Activated gamma-delta T cell treated with anti-CD3 and anti-CD28 coated beads, Interleukin-2, amount 50 U/mL, for 16 hours (primary cell): Measurements from ENCODE around the gene RGCC.

Experiments used
- DNase-seq: peaks from one replicate; pipeline ENCODE4 v3.0.0-alpha.2; 2020; ENCODE audit warnings: low read depth

The RGCC gene

DNA sequence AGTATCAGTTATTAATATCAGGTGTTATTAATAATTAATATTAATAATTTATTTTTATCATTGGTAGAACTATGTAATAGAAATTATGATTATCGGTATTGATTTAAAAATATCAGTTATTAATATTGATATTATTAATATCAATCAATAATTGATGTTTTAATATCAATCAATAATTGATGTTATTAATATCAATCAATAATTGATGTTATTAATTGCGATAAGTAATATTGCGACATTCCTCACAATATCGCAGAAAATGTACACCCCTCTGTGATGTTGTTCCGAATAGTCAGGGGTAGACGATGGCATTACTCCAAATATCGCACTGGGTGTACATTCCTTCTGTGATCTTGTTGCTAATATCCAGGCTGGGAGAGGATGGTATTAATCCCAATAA, 3.7 kb upstream of the RGCC start:
- no peak for DNase-seq

DNA sequence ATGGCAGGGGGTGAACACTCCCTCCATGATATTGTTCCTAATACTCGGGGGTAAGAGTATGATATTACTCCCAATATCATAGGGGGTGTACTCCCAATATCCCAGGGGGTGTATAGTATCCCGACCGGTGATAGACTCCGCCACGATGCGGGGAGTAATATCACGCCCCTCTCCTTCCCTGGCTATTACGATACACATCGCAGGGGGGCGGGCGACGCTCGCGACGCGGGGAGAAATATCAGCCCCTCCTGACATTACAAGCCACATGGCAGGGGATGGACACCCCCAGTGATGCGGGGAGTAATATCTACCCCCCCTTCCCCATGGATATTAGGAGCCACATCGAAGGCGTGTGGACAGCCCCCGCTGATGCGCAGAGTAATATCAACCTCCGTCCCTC, 3.2 kb upstream of the RGCC start:
- DNase-seq = no peak

DNA sequence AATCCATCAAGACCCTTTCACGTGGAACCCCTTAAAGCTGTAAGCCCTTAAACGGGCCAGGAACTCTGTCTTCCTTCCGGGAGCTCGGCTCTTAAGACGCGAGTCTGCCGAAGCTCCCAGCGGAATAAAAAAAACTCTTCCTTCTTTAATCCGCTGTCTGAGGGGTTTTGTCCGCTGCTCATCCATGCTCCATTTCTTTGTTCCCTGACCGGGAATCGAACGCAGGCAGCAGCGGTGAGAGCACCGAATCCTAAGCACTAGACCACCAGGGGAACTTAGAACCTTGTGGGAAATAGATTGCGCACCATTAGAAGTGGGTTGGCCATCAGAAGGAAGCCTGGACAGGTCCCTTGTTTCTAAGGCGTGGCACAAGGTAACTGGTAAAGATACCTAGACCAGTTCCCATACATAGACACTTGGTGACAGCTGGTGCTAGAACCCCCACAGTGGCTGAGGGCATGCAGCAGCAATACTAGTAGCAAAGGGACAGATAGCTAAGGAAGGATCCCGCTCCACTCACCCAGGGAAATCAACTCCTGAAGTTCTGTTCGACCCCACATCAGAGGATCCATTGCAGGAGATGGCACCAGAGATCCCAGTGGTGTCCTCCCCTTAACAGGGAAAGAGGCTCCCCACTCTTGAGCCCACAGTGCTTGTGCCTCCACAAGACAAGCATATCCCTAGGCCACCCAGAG, 1.5 kb upstream of the RGCC start:
- no peak for DNase-seq

DNA sequence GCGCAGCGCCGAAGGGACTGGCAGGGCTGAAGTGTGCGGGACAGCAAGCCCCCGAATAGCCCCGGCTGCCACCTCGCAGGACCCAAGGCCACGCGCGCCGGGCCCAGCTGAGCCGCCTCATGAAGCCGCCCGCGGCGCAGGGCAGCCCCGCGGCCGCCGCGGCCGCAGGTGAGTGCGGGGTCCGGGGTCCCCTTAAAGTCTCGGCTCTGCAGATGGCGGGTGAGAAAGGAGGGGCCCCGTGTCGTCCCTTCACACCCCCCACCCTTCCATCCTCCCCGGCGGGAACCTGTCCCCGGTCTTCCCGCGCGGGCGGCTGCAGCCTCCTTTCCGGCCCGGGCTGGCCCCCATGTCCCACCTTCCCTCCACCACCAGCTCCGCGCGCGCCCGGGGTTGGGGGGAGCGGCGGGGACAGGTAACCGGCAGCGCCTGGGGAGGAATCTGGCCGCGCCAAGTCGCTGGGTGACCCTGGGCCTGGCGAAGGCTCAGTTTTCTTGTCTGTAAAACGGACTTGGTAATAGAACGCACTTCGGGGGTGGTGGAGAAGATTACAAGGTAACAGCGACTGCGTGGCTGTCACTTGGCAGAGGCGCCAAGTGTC, 338 bp downstream of the RGCC start:
- DNase-seq = no peak

DNA sequence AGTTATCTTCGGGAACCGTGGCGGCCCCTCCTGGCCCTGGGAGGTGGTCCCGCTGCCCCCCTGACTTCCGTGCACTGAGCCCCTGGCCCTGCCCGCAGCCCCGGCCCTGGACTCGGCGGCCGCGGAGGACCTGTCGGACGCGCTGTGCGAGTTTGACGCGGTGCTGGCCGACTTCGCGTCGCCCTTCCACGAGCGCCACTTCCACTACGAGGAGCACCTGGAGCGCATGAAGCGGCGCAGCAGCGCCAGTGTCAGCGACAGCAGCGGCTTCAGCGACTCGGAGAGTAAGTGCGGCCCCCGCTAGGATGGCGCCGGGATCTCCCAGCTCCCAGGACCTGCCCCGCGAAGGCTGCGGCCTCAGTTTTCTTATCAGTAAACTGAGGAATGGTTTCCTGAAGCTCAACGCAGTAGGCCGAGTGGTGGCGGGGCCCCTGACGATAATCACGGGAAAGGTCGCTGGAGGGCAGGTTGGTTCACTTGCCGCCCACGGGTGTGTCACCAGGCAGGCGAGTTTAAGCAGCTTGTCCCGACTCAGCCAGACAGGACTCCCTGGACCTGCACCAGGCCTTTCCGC, 924 bp downstream of the RGCC start:
- DNase-seq = no peak

DNA sequence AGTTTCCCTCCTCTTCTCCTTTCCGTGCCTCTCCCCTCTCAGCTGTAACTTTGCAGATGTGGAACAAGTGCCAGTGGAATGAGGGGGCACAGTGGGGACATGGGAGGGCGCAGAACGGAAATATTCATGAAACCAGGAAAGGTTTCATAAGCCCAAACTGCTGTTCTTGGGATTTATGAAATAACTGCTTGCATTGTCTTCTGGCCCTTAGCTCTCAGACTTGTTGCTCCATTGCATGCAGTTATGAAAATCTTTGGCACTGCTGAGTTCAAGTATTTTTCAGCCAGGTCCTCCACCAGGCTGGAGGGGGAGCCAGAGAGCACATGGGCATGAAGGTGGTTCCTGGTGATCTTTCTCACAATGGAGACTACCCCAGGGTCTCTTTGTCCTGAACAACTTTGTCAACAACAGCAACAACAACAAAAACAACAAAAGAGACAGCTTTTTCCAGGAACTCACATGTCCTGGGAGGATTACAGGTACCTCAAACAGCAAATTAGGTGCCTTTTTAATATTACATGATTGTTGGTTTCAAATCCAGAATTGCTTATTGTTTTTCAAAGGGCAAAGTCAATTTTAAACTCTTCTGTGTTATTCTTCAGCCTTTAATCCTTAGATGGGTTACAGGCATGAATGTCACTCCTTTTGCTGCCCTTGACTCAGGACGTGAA, 1.5 kb downstream of the RGCC start:
- no peak for DNase-seq

DNA sequence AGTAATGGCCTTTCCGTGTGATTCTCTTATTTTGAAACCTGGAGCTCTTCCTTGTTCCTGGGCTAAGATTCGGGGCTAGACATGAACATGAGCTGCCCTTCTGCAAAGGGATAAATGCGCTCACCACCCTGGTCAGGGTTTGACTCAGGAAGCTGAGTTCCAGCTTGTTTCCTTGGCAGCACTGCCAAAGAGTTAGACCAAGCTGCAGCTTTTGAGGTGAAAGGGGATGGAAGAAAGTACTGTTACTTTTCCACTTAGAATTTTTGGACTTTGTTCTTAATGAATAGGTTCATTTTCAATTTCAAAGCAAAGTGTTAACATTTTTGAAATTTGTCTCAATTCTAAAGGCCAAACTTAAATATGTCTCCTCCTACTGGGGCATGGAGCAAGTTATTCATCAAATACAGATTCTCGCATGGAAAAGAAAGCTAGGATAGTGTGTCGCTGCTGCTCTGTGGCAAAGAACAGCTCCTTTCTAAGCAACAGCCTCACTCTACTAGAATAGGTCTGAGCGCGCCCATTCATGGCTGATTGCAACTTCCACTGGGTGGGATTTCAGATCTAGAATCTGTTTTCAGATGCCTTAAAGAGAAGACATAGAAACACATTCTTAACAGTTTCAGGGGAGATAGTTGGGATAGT, 2.2 kb downstream of the RGCC start:
- DNase-seq = no peak

DNA sequence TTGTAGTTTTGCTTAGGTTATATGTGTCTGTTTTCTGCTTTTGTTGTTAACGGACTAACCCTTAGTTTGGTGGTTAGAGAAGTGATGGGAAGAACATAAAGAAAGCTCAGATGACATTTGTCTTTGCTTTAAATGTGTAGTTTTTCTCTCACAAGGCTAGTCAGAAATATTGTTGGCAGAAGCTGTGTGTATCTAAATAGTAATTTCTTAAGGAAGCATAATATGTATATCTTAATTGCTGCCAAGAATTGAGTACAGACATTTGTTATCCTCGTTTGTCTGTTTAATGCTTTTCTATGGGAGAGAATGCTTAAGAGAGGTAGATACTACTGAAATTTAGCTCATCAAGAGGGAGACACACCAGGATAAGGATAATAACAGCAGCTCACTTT, 2.7 kb downstream of the RGCC start:
- no peak for DNase-seq

DNA sequence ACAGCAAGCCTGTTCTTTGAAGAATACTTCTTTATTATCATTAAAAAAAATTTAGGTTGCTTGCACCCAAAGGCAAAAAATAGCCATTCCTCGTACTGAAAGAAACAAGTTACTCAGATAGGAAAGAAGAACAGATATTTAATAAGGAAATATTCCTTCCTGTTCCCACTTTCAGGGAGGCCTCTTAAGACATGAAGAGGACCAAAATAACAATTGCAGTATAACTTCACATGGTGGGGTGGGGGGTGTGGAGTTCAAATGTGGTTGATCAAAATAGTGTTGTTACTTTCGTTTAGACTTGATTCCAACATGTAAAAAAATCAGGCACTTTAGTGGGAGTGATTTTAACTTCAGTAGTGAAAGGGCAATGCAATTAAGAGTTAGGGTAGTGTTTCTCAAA, 3.6 kb downstream of the RGCC start:
- DNase-seq = no peak

DNA sequence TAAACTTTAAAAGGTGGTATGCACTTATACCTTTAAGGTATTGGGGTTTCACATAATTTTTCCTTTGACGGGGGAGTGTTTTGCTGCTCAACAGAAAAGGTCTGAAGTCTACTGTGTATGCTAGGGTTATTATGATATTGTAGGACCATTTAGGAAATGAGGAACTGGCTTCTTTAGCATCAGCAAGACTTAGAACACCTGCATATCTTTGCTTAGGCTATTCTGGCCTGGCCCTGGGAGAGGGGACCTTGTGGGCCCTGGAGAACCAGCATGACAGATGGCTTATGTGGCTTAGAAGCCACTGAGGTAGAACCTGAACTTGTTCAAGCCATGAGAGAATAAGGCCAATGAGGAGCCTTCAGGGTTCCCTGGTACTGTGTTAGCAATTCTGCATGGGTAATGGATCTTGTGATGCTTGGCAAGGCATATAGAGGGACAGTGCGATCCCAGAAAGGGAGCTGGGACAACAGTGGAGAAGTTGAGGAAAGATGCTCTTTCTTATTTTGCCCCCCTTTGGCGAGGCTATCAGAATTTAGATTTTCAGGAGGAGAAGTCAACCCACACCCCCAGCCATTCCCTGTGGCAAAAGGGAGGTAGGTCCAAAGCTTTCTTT, 4.3 kb downstream of the RGCC start:
- DNase-seq = no peak

DNA sequence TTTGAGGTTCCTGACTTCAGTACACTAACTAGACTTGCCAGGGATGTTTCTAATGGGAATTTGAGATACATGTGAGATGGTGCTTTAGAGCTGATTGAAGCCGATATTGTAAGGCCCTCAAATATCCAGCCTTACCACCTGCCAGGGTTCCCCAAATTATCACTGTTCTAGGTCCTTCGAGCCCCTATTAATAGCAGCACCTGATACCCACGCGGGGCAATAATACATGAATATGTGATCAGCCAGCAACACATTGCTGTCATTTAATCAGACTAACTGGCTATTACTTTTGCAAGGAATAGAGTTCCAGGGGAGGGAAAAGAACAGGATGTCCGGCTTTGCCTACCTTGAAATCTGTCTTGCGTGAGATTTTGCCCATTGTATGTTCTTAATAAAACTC, 5.1 kb downstream of the RGCC start:
- no peak for DNase-seq

DNA sequence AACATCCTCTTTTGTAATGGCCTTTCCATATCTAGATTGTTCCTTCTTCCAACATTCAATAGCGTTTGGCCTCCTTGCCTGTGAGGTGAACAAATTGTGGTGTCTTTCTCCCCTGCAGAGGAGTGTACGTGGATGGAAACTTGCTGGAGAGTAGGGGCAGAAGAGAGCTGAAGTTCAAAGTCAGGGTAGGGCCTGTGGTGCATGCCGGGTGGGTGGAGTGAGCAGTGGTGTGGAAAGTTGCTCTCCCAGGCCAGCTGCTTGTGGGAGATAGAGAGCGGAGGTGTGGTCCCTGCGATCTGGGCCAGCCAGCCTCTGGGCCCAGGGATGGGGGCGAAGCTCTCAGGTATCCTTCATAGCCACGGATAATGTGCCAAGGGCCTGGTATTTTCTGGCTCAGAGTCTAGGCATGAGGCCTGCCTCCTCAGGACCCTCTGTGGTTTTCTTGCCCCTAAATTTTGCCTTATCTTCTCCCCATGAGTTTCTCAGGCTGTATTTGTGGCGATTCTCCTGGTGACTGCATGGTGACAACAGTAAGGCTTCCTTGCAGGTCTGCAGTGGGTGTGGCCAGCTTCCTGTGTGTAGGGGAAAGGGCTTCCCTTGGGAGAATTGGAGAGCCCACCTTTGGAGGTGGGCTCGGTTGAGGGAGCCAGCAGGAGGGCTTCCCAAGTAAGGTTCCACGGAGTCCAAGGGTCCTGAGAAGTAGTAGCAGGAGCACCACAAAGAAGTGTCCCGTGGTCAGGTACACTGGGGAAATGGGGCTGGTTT, 6.7 kb downstream of the RGCC start:
- DNase-seq = no peak

DNA sequence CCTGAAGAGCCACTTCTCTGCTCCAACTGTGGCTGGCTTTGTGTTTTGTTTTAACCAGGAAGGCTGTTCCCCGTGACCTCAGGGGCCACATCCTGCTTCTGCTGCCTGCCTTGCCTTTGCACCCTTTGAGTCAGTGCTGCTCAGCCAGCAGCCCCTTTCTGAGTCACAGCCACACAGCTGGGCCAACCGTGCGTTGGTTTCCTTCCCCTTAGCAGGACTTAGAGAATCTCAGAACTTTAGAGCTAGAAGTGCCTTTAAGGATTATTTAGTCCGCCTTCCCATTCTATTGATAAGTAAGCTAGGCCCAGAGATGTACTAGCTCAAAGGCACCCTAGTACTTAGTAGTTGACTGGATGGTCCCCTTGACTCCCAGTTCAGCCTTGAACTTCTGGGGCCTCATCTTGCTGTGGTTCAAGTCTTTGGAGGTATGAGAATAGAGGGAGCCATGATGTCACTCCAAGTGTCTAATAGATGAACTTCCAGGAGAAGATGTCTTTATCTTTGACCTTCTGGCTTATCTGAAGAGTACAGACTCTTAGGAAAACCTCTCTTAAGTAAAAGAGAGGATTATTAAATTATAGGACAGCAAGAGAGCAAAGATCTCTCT, 8.0 kb downstream of the RGCC start:
- peak; percentile 78 for DNase-seq

DNA sequence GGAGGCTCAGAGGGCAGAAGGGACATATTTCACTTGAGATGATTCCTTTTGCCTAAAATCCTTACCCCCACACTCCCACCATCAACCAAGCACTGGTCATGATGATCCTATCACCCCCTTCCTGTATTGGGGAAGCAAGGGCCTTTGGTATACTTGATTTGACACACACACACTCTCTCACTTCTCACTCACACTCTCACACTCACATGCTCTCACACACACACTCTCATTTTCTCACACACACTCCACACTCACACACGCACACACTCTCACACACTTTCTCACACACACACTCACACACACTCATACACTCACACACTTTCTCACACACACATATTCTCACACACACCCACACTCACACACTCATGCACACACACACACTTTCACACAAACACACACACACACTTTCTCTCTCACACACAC, 8.6 kb downstream of the RGCC start:
- no peak for DNase-seq

DNA sequence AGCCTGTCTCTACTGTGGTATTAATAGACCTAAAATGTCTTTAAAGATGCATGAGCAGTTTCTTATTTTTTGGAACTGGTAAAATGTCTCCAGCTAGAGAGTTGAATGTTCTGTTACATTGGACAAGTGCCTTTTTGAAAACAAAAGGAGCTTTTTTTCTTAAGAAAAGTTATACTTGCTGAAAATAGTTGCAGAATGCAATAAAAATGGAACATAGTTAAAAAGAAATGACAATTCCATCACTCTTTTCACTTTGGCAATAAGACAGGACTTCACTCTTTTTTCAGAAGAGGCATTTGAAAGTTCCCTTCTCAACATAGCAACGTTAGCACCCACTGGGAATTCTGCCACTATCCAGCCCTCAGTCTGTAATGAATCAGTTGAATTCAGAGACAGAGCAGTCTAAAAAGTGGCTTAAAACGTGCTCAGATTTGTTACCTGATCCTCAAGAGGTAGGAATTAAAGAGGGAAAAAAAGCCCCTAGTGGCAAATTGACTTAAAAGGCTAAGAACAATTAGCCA, 10.1 kb downstream of the RGCC start:
- DNase-seq = no peak

DNA sequence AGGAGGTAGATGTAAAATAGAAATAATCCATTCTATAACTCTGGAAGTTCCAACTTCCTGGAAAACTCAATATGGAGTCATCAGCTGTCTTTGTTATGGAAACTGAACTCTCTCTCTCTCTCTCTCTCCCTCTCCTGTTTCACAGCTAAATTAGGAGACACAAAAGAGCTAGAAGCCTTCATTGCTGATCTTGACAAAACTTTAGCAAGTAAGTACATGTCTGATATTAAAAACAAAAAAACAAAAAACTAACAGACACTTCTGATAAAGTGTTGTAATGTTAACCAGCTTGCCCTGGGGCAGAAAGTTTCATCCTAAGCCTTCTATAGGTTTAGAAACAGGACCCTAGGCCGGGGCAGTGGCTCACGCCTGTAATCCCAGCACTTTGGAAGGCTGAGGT, 11.3 kb downstream of the RGCC start:
- no peak for DNase-seq

DNA sequence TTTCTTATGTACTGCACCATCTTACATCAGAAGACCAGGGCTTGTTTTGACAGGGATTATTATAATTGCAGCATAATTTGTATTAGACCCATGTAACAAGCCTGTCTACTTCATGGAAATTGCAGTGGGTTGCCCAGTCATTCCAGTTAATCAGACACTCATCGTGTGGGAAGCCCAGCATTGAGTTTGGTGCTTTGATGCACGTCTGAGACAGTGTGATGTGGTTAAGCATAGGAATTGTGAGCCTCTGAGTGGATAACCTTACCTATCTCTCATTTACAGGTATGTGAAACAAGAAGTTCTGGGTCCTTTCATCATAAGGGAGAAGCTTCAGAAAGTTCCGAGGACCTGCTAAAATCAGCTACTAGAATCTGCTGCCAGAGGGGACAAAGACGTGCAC, 12.8 kb downstream of the RGCC start:
- DNase-seq = no peak

DNA sequence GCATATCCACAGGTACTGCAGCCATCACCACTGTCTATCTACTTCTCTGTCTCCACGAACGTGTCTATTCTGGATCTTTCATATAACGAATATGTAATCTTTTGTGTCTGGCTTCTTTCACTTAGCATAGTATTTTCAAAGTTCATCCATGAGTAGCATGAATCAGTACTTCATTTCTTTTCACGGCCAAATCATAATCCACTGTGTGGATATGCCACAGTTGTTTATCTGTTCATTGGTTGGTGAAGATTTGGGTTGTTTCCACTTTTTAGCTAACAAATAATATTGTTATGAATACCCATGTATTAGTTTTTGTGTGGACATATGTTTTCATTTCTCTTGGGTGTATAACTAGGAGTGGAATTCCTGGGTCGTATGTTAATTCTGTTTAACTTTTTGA, 14.4 kb downstream of the RGCC start:
- DNase-seq = no peak

DNA sequence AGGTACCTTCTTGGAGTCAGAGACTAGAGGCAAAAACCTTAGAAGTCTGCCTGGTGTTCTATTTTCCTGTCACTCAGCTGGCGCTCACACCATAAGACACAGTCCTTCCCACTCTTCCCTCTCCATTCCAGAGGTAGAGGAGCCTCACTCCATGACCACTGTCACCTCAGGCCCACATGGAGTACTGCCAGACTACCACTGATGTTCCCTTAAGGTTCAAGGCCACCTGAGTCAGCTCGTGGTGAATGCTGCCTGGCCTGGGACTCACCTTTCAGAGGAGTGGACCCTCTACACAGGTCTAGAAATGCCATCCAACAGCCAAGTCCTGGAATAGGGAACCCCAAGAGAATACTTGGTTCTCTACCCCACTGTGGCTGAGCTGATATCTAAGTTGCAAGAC, 29.9 kb downstream of the RGCC start:
- no peak for DNase-seq

DNA sequence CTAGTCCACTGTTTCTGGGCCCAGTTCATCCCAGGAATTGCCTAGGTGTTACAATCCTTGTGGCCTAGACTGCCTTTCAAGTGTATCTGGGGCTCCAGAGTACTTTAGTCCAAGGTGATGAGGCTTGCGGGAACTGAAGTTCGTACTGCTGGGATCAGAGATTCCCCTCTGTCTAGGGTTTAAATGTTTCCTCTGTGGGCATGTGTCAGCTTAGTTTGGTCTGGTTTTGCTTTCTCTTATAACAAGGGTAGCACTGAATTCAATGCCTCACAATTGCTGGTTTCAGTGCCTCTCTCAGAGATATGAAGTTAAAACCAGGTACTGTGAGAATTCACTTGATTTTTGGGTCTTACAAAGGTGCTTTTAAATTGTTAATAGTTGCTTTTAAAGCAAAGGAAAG, 30.8 kb downstream of the RGCC start:
- DNase-seq = no peak
